OCI-M1 (cell line): ENCODE measurements around the gene FRMD6.
A peak's percentile ranks its signal among the peaks of the same experiment; 100 is the strongest.

ENCODE experiments used
- DNase-seq: peaks from one replicate; lab custom pipeline; 2025; lab: John Stamatoyannopoulos, UW

FRMD6 gene

DNA sequence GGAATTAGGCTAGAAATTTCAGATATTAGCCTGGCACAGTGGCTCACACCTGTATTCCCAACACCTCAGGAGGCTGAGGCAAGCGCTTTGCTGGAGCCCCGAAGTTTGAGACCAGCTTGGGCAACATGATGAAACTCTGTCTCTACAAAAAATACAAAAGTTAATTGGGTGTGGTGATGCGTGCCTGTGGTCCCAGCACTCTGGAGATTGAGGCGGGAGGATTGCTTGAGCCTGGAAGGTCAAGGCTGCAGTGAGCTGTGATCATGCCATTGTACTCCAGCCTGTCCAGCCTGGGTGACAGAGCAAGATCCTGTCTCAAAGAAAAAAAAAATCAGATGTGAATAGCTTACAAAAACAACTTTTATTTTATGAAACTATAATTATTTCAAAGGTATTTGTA, 15.1 kb downstream of the FRMD6 start:
- no peak for DNase-seq

DNA sequence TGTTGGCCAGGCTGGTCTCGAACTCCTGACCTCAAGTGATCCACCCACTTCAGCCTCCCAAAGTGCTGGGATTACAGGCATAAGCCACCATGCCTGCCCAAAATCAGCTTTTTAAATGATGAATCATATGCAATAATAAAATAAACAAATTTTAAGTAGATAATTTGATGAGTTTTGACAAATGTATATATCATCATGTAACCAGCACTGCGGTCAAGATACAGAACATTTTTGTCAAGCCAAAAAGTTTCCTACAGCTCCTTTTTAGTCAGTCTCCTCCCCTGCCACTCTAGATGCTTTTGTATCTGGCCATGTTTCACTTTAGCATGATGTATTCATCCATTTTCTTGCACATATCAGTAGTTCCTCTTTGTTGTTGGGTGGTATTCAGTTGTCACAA, 17.2 kb downstream of the FRMD6 start:
- DNase-seq = no peak

- no peak for DNase-seq
Measured at GRCh38 chr14:51674294-51675002, 22.7 kb downstream of the FRMD6 start.

- no peak for DNase-seq
Measured at GRCh38 chr14:51676549-51676948, 24.8 kb downstream of the FRMD6 start.

GRCh38 chr14:51677266-51677665, 25.6 kb downstream of the FRMD6 start:
- no peak for DNase-seq

DNA sequence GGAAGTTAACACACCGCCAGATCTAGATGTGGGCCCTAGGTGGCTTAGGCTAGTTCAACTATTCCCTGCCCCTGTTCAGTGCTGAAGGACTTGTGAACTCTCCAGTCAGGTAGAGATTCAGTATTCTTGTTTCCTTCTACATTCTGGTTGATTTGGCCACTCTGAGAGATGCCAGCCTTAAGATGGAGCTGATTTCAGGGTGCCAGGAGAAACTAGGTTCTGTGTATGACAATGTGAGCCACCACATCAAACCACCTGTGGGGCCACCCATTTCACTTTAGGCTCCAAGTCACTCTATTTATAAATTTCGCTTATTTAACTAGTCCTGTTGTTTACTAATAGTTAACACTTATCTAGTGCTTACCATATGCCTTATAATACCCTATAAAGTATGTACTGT, 26.0 kb downstream of the FRMD6 start:
- DNase-seq = no peak

DNA sequence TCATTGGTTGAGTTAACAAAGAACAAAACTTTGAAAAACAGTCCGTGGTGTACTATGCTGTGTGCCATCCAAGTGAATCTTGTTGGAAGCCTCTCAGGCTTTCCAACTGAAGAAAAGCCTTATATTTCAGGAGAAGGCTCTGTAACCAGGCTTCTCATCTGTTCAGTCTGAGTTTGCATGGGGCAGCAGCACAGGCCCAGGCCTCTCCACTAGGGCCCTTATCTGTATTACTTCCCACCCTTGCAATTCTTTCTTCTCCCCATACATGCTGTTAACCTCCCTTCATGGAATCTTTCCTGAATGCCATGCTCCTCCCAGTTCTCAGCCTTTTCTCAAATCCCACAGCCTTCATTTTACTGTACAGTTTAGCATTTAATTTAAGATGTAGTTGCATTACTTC, 28.3 kb downstream of the FRMD6 start:
- no peak for DNase-seq

GRCh38 chr14:51681411-51681810, 29.7 kb downstream of the FRMD6 start:
- no peak for DNase-seq

- no peak for DNase-seq
Measured at GRCh38 chr14:51682411-51682810, 30.7 kb downstream of the FRMD6 start.

GRCh38 chr14:51684760-51685159, 33.0 kb downstream of the FRMD6 start:
- DNase-seq = no peak

DNA sequence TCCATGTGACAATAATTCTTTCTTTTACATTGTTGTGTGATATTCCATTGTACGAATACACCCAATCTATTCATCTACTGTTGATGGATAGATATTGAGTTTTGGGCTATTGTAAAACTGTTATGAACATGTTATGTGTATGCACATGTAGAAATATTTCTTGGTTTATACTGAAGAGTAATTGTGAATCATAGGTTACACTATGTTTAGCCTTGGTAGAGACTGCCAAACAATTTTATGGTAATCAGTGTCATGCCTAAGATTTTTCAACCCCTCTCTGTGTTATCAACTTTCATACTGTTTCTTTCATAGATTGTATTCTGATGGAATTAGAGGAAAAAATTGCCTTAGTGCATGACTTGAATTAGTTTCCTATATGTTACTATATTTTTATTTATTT, 39.5 kb downstream of the FRMD6 start:
- DNase-seq = no peak

DNA sequence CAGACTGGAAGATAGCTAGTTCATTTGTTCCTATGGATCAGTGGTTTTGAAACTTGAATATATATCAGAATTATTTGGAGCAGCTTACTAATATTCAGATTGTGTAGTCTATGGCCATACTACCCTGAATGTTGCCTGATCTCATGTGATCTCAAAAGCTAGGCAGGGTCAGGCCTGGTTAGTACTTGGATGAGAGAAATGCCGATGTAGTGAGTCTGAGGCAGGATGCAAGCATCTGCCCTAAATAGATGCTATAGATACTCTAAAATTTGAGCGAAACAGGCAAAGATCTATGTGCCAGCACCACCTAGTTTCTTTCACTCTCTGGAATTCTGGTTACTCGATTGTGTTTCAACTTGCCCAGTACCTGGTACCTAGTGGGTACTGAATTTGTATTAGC, 40.9 kb downstream of the FRMD6 start:
- DNase-seq = no peak

GRCh38 chr14:51697848-51698247, 46.1 kb downstream of the FRMD6 start:
- DNase-seq = no peak

DNA sequence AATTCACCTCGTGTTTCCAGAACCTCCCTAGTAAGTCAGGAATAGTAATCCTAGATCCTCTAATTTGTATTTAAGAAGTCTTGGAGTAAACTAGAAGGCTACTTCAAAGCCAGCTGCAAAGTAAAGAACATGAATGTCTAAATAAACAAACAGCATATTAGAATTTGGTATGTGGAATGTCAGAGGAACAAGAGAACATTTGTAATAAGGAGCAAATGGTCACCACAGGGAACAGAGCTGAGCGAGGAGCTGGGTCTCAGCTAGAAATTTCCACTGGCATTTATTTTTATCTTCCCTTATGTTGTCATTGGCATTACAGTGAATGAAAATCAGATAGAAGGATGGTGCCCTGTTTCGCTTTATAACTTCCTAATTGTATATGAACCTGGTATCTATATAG, 50.2 kb downstream of the FRMD6 start:
- no peak for DNase-seq

- no peak for DNase-seq
Measured at GRCh38 chr14:51703787-51704186, 52.1 kb downstream of the FRMD6 start.

- no peak for DNase-seq
Measured at GRCh38 chr14:51704545-51704944, 52.8 kb downstream of the FRMD6 start.

DNA sequence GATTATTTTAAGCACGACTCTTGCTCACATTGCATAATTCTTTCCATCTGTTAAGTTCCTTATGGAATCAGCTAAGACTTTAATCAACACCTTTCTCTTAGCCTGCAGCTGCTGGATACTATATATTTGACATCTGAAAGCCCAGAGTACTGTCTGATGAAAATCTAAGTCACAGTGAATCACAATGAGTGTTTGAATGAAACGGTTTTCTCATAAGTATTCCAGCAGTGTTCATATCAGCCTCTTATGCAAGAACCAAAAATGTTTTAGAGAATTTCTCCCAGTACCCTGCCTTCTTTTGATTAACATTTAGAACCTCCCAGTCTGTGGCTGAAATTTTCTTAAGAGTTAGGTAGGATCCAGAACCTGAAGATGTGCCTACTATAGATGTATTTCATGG, 55.6 kb downstream of the FRMD6 start:
- no peak for DNase-seq

GRCh38 chr14:51711505-51711904, 59.8 kb downstream of the FRMD6 start:
- DNase-seq = no peak

DNA sequence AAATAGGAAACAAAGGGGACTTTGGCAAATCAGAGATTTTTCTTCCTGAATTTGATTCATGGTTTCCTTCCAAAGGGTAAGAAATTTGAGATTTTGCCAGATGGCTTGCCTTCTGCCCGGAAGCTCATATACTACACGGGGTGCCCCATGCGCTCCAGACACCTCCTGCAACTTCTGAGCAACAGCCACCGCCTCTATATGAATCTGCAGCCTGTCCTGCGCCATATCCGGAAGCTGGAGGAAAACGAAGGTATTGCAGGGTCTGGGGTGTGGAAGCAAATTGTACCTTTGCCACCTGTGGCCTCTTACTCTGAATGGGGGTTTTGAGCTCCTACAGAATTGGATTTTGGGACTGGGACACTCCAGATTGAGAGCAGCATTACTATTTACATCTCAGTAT, 63.5 kb downstream of the FRMD6 start:
- DNase-seq = peak; percentile 0

DNA sequence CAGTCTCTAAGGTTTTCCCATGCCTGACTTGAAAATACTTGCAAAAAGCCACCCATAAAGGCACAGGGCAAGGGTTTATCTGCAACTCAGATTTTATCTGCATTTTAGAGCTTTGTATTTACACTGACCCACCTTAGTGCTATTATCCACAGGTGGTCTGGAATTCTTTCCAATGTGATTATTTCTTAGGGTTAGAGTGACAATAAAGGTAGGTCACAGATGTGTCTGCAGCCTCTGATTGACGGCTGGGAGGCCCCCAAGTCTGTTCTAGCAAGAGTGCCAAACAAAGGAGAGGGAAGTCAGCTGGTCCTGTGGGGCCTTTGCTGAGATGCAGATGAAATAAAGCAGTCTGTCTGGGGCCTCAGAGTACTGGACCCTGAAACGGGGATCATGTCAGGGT, 64.0 kb downstream of the FRMD6 start:
- no peak for DNase-seq

GRCh38 chr14:51716610-51717009, 64.9 kb downstream of the FRMD6 start:
- peak; percentile 0 for DNase-seq

- DNase-seq = no peak
Measured at GRCh38 chr14:51717766-51718165, 66.1 kb downstream of the FRMD6 start.

DNA sequence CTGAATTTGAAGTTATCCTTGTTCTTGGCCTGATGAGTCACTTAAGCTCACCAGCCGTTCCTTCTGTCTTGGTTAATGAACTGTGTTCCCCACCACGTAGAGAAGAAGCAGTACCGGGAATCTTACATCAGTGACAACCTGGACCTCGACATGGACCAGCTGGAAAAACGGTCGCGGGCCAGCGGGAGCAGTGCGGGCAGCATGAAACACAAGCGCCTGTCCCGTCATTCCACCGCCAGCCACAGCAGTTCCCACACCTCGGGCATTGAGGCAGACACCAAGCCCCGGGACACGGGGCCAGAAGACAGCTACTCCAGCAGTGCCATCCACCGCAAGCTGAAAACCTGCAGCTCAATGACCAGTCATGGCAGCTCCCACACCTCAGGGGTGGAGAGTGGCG, 68.2 kb downstream of the FRMD6 start:
- no peak for DNase-seq

DNA sequence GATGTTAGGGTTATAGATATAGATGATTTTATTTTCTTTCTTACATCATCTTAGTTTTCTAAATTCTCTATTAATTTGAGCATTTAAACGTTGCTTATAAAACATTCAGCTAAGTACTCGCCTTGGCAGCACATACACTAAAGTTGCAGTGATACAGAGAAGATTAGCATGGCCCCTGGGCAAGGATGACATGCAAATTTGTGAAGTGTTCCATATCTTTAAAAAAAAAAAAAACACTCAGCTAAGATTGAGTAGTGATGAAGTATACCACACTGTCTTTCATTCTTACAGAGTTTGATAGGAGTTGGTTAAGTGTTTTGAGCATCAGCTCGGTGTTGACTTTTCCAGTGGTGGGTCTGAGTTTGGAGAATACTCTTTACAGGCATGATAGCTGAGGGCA, 72.3 kb downstream of the FRMD6 start:
- DNase-seq = no peak

DNA sequence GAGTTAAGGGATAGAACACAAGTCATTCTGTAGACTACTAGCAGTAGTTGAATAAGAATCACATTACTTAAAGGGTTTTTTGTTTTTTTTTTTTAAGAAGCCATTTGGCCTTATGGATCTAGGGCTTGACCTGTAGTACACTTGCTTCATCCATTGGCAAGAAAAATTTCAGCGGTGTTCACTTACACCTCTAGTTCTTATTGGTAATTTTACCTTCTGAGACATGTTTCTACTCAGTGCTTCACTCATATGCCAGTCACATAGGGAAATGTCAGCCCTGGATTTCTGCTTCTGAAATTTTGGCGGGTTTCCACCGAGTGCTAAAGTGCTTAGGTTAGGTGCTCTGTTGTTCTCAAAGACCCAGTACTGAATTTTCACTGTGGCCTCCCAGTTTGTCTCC, 72.9 kb downstream of the FRMD6 start:
- no peak for DNase-seq
